GOT3 (cell line): ENCODE results near the gene MAML2.

Experiments used
- DNase-seq: peaks from one replicate; lab custom pipeline; 2025; ENCODE audit warnings: mixed read lengths; lab: John Stamatoyannopoulos, UW

The MAML2 gene

DNA sequence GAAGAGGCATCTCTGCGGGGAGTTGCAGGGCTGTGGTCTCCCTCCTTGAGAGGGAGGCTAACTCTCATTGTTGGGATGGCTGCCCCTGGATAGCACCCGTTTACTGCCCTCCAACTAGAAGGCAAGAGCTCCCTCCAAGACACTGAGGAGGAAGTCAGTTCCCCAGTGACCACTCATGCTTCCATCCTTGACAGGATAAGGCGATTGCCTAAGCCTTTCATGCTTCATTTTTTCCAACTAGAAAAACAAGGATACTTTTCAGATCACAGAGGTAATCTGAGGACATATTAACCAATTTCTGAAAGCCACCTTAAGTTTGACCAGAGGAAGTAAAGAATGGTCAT, 186.6 kb downstream of the MAML2 start:
- DNase-seq, result no peak

DNA sequence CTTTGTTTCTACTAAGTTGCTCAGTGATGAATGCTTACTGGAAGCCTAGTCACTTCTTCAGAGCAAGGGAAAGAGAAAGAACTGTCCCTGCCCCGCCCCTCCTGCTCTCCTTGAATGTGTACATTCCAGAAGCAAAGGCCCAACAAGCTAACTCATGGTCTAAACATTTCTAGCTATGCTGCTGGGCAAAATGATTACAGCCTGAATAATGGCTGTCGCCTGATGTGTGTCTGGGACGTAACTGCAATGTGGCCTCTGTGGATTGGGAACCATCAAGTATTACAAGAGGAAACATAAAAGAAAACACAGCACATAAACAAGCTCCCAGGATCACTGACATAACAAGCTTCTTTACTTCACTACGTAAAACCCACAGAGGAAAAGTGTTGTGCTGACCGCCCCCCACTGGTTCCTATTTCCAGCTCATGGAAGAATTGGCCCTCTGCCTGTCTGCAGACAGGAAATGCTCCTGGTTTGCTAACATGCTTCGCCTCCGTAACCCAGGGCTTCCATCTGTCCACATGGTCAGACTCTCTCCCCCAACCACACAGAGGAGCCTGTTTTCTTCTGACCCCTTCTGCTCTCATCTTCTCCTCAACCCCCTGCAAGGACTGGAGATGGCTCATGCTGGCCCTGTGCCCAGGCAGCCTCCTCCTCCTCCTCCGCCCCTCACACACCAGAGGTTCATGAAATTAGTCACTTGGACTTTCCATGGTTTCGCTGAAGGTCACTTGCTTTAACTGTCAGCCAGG, 187.2 kb downstream of the MAML2 start:
- DNase-seq, result peak; percentile 12

DNA sequence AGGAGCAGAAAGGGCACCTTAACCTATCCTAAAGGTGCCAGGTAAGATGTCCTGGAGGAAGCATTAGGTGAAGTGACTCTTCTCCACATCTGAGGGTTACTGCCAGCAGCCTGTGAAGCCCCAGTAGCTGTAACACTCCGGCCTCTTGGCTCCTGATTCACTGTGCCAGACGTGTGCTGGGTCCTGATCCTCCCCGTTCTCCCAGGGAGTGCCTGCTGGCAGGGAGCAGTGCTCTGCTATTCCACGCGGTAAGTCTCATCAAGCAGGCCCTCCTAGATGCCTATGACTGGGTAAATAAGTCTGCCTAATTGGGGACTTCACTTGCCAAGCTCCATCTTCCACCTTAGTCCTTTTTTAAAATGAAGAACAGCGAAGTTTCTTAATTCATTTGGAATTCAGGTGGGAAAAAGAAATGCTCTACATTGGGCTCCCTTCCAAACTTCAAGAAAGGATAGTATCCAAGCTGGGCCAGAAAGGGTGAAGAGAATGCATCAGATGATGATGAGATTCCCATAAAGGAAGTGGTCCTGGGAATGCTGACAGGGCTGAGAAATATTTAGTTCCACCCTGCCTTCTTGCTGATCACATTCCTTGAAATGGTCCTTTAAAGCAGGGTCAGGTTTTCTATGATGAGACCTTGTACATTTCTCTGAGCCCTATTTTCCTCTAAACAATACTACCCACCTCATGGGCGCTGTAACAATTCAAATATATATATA, 188.0 kb downstream of the MAML2 start:
- DNase-seq, result no peak

DNA sequence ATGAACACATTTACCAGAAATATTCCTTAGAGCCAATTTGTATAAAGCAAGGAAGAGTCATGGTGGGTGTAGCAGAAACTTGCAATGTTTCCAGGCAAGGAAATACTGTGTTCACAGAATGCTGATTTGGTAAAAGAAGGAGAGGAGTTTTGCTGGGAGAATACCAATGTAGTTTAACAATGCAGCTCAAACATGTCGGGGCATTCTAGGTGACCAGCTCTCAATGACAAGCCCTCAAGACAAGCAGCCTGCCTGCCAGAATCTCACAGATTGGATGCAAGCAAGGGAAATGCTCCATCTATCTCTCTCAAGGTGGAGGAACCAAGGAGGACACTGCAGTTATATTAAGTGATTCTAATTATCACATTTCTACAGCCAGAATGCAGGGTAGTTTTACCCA, 190.4 kb downstream of the MAML2 start:
- DNase-seq, result no peak

DNA sequence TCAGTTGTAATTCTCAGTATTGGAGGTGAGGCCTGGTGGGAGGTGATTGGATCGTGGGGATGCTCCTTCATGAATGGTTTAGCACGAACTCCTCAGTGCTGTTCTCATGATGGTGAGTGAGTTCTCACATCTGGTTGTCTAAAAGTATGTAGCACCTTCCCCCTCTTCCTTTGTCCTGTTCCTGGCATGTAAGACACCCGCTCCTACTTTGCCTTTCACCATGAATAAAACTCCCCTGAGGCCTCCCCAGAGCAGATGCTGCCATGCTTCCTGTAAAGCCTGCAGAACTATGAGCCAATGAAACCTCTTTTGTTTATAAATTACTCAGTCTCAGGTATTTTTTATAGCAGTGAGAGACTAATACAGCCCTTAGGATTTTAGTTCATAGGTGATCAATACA, 191.5 kb downstream of the MAML2 start:
- DNase-seq, result no peak

DNA sequence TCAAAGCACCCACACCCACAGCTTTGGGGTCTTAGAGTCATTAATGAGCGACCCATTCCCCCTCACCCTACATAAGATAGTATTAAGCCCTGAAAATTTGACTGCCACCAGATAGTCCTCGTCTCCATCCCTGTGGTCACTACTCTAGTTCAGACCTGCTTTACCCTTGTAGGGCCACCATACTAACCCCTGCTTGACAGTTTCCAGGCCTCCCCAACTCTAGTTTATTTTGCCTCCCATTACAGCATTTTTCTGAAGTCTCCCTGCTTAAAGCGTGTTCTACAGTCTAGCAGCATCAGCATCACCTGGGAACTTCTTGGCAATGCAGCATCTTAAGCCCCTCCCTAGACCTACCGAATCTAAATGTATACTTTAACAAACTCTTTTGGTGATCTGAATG, 192.4 kb downstream of the MAML2 start:
- DNase-seq, result no peak

DNA sequence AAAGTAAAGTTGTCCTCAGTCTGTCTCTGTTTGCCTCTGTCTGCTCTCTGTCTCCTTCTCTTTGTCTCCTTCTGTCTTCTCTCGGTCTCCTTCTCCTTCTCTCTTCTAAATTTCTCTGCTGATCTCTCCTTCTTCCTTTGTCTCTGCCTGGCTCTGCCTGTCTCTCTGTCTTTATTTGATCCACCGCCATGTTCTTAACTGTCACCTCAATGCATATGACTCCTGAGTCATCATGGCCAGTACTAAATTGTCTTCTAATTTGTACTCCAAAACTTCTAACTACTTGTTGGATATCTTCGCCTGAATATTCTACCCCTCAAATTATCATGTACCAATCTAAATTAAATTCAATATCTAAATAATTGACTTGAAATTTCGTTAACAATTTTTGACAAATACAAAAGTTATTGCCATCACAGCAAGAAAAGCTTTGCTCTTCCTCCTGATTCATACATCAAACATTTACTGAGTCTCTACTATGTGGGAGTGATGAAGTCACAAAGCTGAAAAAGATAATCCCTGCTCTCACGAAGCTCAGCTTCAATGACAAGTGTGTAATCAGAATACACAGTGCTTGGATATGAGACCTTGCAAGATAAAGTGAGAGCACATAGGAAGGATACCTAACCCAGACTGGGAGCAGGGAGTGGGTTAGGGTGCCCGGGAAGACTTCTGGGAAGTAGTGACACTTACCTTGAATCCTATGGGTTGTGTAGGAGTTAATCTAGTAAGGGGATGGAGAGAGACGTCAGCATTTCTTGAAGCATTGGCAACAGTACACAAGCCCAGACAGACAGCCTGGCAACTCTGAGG, 193.0 kb downstream of the MAML2 start:
- no peak for DNase-seq

DNA sequence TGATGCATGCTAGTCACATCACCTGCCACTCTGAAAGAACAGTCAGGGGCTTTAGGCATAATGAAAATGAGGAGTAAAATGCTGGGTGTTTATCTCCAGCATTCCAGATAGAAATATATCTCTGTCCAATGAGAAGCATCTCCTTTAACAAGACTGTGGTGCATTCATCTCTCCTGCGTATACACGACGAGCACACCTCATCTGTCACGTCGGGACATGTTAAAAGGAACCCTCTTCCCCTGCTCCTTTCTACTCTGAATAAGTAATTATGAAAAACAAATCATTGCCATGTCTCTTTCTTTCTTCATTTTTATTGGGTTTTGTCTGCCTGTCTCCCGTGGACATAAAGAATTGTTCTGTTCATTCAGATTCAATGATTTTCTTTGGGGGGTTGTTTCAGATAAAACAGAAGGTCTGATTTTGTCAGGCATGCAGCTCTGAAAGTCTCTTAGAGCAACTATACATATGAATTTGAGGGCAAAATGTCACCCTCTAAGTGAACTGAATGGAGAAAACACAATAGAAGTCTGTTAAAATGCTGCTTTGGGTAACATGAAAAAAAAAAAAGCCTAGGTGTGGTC, 195.0 kb downstream of the MAML2 start:
- DNase-seq, result no peak

DNA sequence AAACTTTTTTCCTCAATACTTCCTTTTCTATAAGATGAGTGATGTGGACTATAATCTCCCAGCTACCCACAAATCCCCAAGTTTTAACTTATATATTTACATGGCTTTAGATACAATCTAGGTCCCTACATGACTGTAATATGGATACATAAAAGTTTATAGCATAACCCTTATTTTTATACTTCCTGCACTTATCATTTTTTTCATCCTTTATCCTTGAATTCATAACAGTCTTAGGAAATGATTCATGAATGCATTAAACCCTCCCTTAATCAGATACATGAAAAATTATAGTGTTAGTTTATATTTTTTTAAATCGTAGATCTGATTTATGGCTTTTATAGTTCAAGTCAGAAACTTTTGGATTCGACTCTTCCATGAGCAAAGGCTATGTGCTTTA, 195.8 kb downstream of the MAML2 start:
- DNase-seq, result no peak

DNA sequence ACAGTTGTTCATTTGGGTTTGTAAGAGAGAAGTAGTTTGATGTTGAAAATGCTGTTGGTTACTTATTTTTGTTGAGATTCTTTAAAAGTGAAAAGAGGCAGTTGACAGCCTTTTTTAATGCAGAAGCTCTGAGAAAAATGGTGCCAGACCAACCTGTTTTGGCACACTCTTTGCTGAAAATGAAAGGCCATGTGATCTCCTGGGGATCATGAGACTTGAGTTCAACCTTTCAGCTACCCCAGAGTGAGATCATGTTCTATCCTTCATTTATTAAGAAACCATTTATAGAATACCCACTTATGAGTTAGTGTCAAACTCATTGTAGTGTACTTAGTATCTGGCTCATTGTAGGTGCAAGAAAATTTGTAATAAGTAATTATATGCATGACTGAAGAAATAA, 196.2 kb downstream of the MAML2 start:
- DNase-seq, result no peak

DNA sequence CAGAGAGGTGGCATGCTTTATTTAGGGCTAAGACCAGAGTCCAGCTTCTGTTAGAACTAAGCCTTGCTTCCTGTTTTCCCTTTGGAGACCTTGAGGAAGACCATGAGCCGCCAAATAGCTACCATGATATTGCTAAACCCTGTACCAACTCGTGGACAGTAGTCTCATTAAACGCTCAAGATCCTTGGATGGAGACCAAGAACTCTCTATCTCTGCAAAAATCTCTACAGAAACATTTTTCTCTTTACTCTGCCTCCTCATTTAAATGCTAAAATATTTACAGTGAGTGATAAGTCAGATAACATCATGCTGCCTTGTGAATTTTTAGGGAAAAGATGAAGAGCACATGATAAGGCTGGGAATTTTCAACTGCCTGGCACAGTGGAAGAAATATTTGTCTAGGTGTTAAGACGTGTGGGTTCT, 197.8 kb downstream of the MAML2 start:
- DNase-seq, result no peak

DNA sequence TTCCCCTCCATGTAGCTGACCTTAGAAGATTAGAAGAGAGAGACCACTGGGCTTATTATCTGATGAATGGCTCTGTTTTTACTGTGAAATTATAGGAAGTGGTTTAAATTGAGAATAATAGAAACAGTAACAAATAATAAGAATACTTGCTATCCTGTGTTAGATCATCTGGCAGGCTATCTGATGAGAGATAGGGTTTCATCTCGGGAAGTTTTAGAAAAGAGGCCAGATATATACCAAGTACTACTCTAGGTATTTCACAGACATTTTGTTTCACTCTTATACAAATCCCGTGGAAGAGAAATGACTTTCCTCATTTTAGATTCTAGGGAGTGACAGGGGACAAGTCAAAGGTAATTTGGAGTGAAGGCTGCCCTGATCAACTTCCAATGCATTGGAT, 198.4 kb downstream of the MAML2 start:
- DNase-seq, result no peak

DNA sequence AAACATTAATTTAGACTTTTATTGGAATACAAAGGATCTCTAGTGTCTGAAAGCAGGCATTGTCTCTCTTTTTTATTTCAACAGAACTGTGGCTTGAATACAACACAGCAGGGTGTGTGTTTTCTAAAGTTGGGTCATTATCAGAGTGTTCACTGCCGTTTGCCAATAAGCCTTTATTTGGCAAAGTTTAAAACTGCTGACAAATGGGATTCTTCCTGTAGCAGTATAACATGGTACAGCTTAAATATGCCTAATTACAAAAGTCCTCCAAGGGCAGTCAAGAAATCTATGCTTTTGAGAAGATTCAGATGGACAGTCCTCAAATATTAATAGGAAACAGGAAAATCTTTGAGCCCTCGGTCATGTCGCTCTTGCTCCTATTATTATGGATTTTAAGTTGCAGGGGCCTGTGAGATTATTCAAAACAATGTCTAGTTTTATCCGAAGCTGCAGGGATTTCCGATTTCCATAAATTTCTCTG, 199.9 kb downstream of the MAML2 start:
- DNase-seq, result no peak

DNA sequence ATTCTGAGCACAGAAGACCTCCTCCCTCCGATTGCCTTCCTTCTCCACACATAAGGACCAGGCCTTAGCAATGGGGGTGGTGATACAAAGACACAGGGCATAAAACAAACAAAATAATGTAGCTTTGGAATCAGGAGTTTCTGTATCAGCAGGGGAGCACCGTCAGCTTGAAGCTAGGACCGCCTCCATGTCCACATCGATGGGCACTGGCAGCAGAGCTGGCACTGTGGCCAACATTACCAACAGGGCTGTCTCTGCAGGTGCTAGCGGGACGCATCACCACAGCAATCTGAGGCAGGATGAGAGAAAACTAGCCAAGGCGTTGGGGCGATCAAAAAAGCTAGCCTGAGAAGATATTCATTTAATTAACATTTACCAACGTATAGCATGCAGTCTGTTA, 201.4 kb downstream of the MAML2 start:
- no peak for DNase-seq

DNA sequence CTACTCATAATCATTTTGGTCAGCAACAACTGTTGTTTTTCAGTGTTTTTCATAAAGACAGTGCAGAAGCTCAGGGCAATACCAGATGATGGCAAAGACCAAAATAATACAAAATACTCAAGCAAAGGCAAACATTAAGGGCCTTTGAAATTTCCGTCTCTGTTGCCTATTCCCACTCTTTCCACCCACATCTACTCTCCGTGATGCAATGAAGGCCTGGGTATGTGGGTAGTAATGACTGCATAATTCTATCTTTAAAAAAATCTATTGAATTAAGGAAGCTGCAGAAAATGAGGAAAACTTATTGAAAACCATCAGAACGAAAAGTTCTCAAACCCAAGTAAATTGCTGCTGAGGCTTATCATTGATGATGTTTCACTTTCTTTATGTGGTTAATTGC, 203.3 kb downstream of the MAML2 start:
- DNase-seq, result no peak

DNA sequence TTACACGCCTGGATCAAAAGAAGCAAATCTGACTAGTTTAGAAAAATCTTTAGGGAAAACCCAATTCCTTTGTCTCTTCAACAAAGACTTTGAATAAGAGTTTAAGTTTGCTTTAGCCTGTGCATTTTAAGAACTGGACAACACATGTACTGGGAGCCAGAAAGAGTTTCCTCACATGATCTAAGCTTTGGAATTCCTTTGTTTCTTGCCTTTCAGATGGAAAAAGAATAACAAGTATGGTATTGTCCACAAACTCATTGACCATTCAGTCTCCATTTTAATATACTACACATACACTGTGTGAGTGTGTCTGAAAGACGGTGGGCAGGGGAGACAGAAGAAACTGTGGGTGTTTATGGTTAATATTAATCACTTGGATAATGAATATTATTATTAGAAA, 205.6 kb downstream of the MAML2 start:
- no peak for DNase-seq

DNA sequence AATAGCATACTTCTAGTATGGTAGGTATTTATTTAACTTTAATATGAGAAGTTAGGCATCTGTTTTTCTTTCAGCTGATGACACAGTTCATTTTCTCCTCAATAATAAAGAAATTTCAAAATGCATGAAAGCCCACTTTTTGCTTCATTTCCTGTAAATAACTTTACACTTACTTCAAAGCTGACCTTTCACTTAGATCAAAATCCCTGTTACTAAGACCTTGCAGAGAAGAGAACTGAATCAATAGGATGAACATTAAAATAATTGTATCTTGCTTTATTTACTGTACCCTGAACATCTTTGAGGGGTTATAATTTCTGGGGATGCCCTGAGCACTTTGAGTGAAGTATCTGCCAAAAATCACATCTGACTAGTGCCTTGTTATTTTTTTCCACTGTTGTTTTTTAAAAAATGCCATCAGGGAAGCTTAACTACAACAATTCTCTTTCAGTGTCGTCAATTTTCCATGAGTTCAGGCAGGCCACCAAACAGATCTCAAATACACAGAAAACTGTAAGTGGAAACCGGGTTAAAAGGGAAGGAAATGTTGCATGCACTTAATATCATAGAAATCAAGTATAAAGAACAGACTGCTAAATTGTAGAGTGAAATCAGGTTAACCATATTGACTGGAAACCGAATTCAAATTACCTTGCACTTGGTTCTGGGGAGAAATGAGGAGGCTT, 206.2 kb downstream of the MAML2 start:
- DNase-seq, result no peak

DNA sequence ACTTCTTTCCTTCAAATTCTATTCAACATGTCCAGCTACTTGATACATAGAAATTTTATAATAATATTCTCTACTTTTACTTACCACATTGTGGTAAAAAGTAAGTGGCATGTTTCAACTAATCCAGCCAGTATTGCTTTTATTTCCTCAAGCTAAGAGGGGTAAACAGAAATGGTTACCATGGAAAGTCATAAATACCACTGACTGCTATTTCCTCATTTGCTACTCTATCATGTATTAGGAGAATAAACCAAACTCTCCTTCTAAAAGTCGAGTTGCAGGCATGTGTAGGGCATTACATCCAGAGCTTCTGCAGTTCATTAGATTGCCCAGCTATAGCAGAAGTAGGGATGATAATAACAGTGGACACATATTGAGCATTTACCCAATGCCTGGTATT, 208.4 kb downstream of the MAML2 start:
- no peak for DNase-seq

DNA sequence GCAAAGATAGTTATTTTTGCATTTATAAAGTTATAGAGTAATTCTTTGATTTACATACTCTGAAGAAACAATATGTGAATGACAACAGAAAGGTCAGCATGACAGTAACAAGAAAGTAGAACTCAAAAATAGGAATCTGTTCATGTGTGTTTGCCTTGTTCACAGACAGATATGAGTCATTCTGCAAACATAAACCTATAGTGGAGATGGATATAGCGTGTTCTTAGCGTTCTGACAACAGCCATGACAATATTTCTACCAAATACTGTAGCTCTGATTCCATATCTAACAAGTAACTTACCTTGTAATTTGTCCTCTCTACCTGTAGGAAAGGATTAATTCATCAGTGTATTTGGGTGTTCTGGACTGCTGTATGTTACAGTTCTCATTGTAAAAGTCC, 210.6 kb downstream of the MAML2 start:
- no peak for DNase-seq

DNA sequence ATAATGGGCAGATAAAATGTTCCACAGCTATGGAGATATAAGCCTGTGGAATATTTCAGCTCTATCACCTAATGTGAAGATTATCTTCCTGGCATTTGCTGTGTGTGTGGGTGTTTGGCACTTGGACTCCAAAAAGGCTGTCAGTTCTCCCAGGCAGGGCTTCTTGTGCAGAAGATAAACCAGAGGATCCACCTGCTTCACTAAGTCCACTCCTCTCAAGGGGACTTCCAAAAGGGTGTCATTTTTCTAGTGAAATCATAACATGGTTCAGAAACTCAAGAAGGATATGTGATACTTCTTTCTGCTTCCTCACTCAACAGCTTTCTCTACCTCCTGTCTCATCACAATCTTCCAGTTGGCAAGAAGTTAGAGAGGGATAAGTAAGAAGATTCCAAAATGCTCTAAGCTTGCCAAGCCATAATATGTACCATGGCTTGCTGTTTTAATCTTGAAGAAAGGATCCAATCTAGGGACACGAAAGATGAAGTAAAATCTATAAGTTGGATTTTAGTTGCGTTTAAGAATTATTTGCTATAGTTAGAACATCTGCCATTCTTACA, 212.9 kb downstream of the MAML2 start:
- no peak for DNase-seq

DNA sequence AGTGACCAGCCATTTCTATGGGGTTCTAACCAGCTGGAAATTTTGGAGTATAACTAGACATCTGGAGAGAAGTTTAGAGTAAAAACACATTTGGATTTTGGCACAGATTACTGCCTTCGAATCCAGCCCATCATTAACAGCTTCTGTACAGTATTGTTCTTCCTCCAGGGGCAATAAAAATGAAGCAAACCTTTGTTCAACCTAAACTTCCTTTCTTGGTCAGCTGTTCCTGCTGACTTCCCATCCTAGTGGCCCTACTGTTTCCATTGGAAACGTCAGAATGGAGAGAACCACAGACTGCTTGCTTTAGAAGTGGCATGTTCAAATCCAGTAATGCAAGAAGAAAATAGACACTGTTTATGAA, 215.4 kb downstream of the MAML2 start:
- no peak for DNase-seq
